Measurements from ENCODE around the gene PLA2G15.
A peak's percentile ranks its signal among the peaks of the same experiment; 100 is the strongest.

DNA sequence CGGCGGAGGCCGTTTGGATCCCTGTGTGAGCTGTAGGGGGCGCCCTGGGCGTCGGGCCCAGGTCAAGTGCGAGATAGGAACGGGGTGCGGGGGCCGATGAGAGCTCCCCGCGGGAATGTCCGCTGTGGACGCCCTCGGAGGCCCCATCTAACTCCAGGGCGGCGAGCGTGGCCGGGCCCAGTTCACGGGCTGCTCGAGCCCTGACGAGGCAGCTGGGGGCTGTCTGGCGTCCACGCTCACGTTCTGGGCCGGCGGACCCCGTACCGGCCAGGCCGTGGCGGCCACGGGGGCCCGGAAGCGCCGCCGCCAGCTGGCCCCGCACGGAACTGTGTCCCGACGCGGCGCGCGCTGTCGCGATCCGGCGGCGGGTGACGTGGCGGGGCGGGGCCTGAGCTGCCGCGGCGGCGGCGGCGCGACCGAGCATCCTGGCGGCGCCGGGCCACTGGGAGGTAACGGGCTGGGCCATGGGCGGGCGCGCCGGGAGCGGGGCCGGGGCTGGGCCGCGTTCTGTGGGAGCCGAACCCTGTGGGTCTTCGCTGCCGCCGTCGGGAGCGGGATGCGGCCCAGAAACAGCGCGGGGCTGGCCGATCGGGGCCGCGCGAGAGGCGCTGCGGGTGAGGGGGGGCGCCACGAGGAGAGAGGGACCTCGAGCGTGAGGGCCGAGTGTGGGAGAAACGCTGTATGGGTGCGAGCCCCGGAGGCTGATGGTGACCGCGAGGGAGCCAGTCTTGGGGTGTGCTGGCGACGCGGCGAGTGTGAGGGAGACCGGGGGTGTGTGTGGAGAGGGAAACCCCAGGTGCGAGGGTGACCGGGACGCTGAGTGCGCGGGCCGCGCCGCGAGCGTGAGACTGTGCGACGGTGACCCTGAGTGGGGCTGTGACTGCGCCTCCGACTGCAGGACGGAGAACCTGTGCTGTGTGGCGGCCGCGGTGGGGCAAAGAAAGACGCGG, 19.2 kb downstream of the PLA2G15 start, which contains the start of gene SLC7A6:
- TF ChIP-seq POLR2A (IDR thresholded peaks at IDR 0.05), result peak in 1 of 2 donors; percentile 73
- TF ChIP-seq, protein P1, sequence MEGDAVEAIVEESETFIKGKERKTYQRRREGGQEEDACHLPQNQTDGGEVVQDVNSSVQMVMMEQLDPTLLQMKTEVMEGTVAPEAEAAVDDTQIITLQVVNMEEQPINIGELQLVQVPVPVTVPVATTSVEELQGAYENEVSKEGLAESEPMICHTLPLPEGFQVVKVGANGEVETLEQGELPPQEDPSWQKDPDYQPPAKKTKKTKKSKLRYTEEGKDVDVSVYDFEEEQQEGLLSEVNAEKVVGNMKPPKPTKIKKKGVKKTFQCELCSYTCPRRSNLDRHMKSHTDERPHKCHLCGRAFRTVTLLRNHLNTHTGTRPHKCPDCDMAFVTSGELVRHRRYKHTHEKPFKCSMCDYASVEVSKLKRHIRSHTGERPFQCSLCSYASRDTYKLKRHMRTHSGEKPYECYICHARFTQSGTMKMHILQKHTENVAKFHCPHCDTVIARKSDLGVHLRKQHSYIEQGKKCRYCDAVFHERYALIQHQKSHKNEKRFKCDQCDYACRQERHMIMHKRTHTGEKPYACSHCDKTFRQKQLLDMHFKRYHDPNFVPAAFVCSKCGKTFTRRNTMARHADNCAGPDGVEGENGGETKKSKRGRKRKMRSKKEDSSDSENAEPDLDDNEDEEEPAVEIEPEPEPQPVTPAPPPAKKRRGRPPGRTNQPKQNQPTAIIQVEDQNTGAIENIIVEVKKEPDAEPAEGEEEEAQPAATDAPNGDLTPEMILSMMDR (IDR thresholded peaks at IDR 0.05), result peak; percentile 29 to 52 (median 48)
- TF ChIP-seq POLR2AphosphoS5 (IDR thresholded peaks at IDR 0.05; ENCODE audit: insufficient read depth in 1 of 2, low read depth in 1 of 2), result peak in 1 of 2 donors; percentile 45

Measured in vagina (tissue), 2 donors.